D721Med (cell line): ENCODE measurements around the gene ADGRG3.

Experiments
- DNase-seq: peaks from one replicate; pipeline ENCODE4 v3.0.0; 2011; ENCODE audit warnings: low spot score; ENCODE audit not compliant: insufficient read length
- FAIRE-seq: peaks from 2 replicates; lab custom pipeline; 2011; peaks lifted over from hg19 to GRCh38; lab: Jason Lieb, UNC
- CTCF ChIP-seq: IDR thresholded peaks from 2 replicates; pipeline ENCODE4 v1.5.1; 2012; ENCODE audit warnings: mild to moderate bottlenecking, control low read depth; ENCODE audit not compliant: insufficient read depth; ENCODE audit errors: missing control alignments

Gene ADGRG3

GRCh38 chr16:57628008-57628781 lies 39.9 kb upstream of the ADGRG3 start, which contains the start of gene ADGRG1:
TSS of gene ADGRG1 (plus strand) at chr16:57628630. CDS start at chr16:57650288, 21,658 bp downstream.
- FAIRE-seq (no peak), DNase-seq (no peak)
- TF ChIP-seq CTCF = no peak

- TF ChIP-seq CTCF = no peak
- no peak for DNase-seq
- no peak for FAIRE-seq
These were observed 39.3 kb upstream of the ADGRG3 start for GRCh38 chr16:57628783-57629293.

GRCh38 chr16:57629516-57630406 lies 38.3 kb upstream of the ADGRG3 start:
- no peak for TF ChIP-seq CTCF
- FAIRE-seq = no peak
- DNase-seq = no peak

- TF ChIP-seq CTCF = no peak
- DNase-seq (no peak), FAIRE-seq (no peak)
These were observed 37.7 kb upstream of the ADGRG3 start for GRCh38 chr16:57630407-57630797.

GRCh38 chr16:57630931-57631845 lies 36.9 kb upstream of the ADGRG3 start:
- no peak for TF ChIP-seq CTCF
- DNase-seq (no peak), FAIRE-seq (no peak)

- no peak for DNase-seq
- no peak for FAIRE-seq
These were observed 35.5 kb upstream of the ADGRG3 start for GRCh38 chr16:57632568-57632967.

More at GRCh38 chr16:57632568-57632967, 35.5 kb upstream of the ADGRG3 start:
- TF ChIP-seq CTCF = no peak
